Stimulated activated CD8-positive, alpha-beta memory T cell treated with anti-CD3 and anti-CD28 coated beads, Interleukin-15, amount 100 ng/mL, for 4 hours (primary cell): ENCODE data around the gene KLHL40.

Experiments used
- DNase-seq, 2 donors: peaks; one replicate each; pipeline ENCODE4 v3.0.0-alpha.2; 2020; ENCODE audit warnings: low read depth in 2 of 2

KLHL40 gene

GRCh38 chr3:42723219-42723618 is 37.9 kb downstream of the KLHL40 start:
- no peak for DNase-seq

- DNase-seq = no peak
Observed at GRCh38 chr3:42725454-42725853, 40.1 kb downstream of the KLHL40 start.

- DNase-seq = no peak
Observed at GRCh38 chr3:42728056-42728455, 42.7 kb downstream of the KLHL40 start.

- no peak for DNase-seq
Observed at GRCh38 chr3:42728668-42729364, 43.5 kb downstream of the KLHL40 start.

GRCh38 chr3:42729404-42730145 is 44.2 kb downstream of the KLHL40 start:
- no peak for DNase-seq

GRCh38 chr3:42730294-42730693 is 45.0 kb downstream of the KLHL40 start:
- DNase-seq = no peak

- no peak for DNase-seq
Observed at GRCh38 chr3:42730706-42731420, 45.5 kb downstream of the KLHL40 start.

- no peak for DNase-seq
Observed at GRCh38 chr3:42731476-42732195, 46.3 kb downstream of the KLHL40 start.

GRCh38 chr3:42732196-42732828 is 47.0 kb downstream of the KLHL40 start:
- DNase-seq = no peak

GRCh38 chr3:42732829-42733459 is 47.6 kb downstream of the KLHL40 start:
- no peak for DNase-seq

GRCh38 chr3:42733501-42734262 is 48.3 kb downstream of the KLHL40 start:
- DNase-seq = no peak

- no peak for DNase-seq
Observed at GRCh38 chr3:42734263-42734860, 49.0 kb downstream of the KLHL40 start.

- no peak for DNase-seq
Observed at GRCh38 chr3:42735019-42735418, 49.7 kb downstream of the KLHL40 start.

- no peak for DNase-seq
Observed at GRCh38 chr3:42735615-42736014, 50.3 kb downstream of the KLHL40 start.

GRCh38 chr3:42736081-42736480 is 50.7 kb downstream of the KLHL40 start:
- no peak for DNase-seq

GRCh38 chr3:42736531-42736930 is 51.2 kb downstream of the KLHL40 start:
- DNase-seq = no peak

GRCh38 chr3:42739401-42740158 is 54.2 kb downstream of the KLHL40 start:
- DNase-seq = no peak

- DNase-seq = no peak
Observed at GRCh38 chr3:42741796-42742195, 56.5 kb downstream of the KLHL40 start.
